ENCODE data around the gene PRKN.

Gene PRKN

DNA sequence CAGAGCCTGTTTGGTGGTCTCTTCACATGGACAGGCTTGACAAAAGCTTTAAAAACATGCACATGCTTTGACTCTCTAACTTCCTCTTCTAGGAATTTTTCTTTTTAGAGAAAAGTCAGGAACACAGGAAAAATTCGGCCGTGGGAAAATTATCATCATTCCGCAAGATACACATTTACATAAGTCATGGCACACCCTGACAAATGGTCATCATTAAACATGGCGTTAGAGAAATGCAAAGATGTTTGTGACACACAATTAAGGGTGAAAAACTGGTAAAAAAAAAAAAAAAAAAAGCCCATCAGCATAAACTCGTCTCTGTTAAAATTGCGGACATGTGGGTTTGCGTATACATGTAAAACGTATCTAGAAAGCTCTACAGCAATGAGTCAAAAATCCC lies 1319.5 kb downstream of the PRKN start:
- Histone ChIP-seq H3K9me3 (ENCODE audit: low read length) (no peaks in the 10 kb centered on the region), H3K27ac (ENCODE audit: low read depth, low read length) (no peak overlapping the region), H3K4me1 (ENCODE audit: insufficient read depth, low read length) (no peaks in the 10 kb centered on the region), H3K9ac (ENCODE audit: low read length) (no peak overlapping the region), H3K4me3 (ENCODE audit: low read depth in 1 of 2, low read length in 2 of 2) (no peak overlapping the region), H3K27me3 (ENCODE audit: control insufficient read depth in 1 of 2, insufficient read depth in 2 of 2, low read length in 2 of 2) (no peaks in the 10 kb centered on the region), H3K36me3 (ENCODE audit: insufficient read depth, low read length) (no peaks in the 10 kb centered on the region)

DNA sequence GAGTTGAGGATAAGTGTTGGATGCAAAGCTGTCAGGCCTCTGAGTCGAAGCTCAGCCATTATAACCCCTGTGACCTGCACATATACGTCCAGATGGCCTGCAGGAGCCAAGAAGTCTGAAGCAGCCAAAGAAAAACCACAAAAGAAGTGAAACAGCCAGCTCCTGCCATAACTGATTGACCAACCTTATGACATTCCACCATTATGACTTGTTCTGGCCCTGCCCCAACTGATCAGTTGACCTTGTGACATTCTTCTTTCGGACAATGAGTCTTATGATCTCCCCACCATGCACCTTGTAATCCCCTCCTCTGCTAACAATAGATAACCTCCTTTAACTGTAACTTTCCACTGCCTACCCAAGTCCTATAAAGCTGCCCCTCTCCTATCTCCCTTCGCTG lies 1320.0 kb downstream of the PRKN start:
- no peaks in the 10 kb centered on the region for H3K4me1 ChIP-seq (ENCODE audit: insufficient read depth, low read length)
- H3K27ac ChIP-seq (ENCODE audit: low read depth, low read length), result no peak overlapping the region
- no peaks in the 10 kb centered on the region for H3K27me3 ChIP-seq (ENCODE audit: control insufficient read depth in 1 of 2, insufficient read depth in 2 of 2, low read length in 2 of 2)
- H3K36me3 ChIP-seq (ENCODE audit: insufficient read depth, low read length), result no peaks in the 10 kb centered on the region
- no peak overlapping the region for H3K4me3 ChIP-seq (ENCODE audit: low read depth in 1 of 2, low read length in 2 of 2)
- no peak overlapping the region for H3K9ac ChIP-seq (ENCODE audit: low read length)
- H3K9me3 ChIP-seq (ENCODE audit: low read length), result no peaks in the 10 kb centered on the region

DNA sequence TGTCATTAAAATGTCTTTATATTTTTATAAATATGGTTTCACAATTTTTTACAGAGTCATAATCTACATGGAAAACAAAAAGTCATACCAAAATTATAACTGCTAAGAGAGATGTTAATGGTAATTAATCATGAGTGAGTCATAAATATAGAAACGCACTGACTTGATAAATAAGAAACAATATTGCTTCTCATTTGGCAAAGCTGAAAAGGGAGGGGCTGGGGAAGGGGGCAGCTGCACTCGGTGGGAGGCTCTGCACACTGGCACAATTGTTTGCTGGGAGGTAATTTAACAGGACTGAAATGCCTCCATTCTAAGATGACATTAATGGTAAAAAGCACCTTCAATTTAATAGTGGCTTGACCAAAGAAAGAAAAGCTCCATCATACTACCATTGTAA lies 1320.5 kb downstream of the PRKN start:
- H3K9me3 ChIP-seq (ENCODE audit: low read length), result no peaks in the 10 kb centered on the region
- no peaks in the 10 kb centered on the region for H3K36me3 ChIP-seq (ENCODE audit: insufficient read depth, low read length)
- no peak overlapping the region for H3K9ac ChIP-seq (ENCODE audit: low read length)
- no peaks in the 10 kb centered on the region for H3K4me1 ChIP-seq (ENCODE audit: insufficient read depth, low read length)
- no peak overlapping the region for H3K4me3 ChIP-seq (ENCODE audit: low read depth in 1 of 2, low read length in 2 of 2)
- no peaks in the 10 kb centered on the region for H3K27me3 ChIP-seq (ENCODE audit: control insufficient read depth in 1 of 2, insufficient read depth in 2 of 2, low read length in 2 of 2)
- no peak overlapping the region for H3K27ac ChIP-seq (ENCODE audit: low read depth, low read length)

DNA sequence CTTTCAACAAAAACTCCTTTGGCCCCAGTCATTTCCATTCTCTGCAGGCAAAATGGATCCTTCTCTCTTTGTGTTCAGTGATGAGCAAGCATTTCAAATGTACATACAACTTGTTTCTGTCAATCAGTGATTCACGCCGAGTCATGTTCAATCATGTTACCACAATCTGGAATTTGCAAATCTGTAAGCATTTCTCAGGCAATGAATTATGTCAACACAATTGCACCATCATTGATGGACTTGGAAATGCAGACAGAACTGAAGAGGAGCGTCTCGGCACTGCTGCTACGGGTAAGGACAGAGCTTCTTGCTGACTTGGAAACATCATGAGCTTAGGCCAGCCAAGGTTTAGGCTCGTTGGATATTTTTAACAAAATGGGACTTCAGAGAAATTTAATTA lies 1320.9 kb downstream of the PRKN start:
- Histone ChIP-seq H3K27ac (ENCODE audit: low read depth, low read length) (no peak overlapping the region), H3K4me3 (ENCODE audit: low read depth in 1 of 2, low read length in 2 of 2) (no peak overlapping the region), H3K27me3 (ENCODE audit: control insufficient read depth in 1 of 2, insufficient read depth in 2 of 2, low read length in 2 of 2) (no peaks in the 10 kb centered on the region), H3K36me3 (ENCODE audit: insufficient read depth, low read length) (no peaks in the 10 kb centered on the region), H3K9ac (ENCODE audit: low read length) (no peak overlapping the region), H3K9me3 (ENCODE audit: low read length) (no peaks in the 10 kb centered on the region), H3K4me1 (ENCODE audit: insufficient read depth, low read length) (no peaks in the 10 kb centered on the region)

DNA sequence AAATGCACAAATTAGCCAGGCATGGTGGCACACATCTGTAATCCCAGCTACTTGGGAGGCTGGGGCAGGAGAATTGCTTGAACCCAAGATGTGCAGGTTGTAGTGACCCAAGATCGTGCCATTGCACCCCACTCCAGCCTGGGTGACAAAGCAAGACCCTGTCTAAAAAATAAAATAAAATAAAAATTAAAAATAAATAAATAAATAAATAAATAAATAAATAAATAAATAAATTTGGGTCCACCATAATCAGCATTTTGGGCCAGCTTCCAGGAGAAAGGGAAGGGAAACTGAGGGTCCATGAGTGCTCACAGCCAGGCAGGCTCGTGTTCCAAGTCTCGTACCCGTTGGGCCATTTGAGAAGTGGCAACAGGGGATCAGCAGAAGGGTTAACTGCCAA lies 1322.1 kb downstream of the PRKN start:
- H3K27me3 ChIP-seq (ENCODE audit: control insufficient read depth in 1 of 2, insufficient read depth in 2 of 2, low read length in 2 of 2), result no peaks in the 10 kb centered on the region
- no peaks in the 10 kb centered on the region for H3K9me3 ChIP-seq (ENCODE audit: low read length)
- no peaks in the 10 kb centered on the region for H3K36me3 ChIP-seq (ENCODE audit: insufficient read depth, low read length)
- no peak overlapping the region for H3K27ac ChIP-seq (ENCODE audit: low read depth, low read length)
- H3K4me1 ChIP-seq (ENCODE audit: insufficient read depth, low read length), result no peaks in the 10 kb centered on the region
- H3K4me3 ChIP-seq (ENCODE audit: low read depth in 1 of 2, low read length in 2 of 2), result no peak overlapping the region
- no peak overlapping the region for H3K9ac ChIP-seq (ENCODE audit: low read length)

DNA sequence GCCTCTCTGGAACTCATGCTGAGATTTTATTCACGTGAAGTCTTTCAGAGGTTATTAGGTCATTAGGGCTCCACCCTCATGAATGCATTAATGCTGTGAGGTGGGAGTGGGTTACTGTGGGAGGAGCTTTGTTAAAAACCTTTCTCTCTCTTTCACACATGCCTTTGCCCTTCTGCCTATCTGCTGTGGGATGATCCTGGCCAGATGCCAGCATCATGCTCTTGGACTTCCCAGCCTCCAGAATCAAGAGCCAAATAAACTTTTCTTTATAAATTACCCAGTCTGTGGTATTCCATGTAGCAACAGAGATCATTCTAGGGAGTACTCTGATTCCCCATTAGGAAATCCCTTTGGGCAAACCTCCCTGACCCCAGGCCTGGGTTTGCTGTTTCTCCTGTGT lies 1323.8 kb downstream of the PRKN start:
- no peaks in the 10 kb centered on the region for H3K9me3 ChIP-seq (ENCODE audit: low read length)
- no peaks in the 10 kb centered on the region for H3K36me3 ChIP-seq (ENCODE audit: insufficient read depth, low read length)
- no peak overlapping the region for H3K9ac ChIP-seq (ENCODE audit: low read length)

DNA sequence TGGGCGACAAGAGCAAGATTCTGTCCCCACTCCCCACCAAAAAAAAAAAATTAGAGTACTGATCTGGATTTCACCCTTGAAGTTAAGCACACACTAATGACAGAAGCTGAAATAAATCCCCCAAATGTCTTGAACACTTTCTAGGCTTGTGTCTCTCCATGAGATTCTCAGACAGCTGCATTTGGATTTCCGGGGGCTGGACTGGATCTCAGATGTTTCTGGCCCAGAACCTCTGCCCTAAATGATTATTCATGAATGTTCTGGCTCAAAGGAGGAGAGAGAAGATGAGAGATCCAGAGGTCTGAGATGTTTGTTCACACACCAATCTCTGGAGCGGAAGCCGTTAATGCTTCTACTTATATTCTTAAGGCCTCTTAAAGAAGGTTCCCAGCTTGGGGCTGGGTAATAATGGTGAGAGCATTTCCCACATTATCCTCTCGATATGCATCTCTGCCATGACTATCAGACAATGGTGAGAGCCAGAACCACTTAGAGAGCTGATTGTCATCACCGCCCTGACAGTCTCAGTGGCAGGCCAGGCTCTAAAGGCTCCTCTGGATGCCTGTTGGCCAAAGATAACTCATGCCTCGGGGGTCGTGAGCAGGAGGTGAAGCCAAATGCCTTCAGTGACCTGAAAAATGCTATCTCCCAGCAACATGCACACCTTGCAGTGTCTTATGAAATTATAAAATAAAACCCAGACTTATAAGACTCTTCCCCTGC lies 1325.8 kb downstream of the PRKN start:
- no peaks in the 10 kb centered on the region for H3K9me3 ChIP-seq (ENCODE audit: low read length)
- H3K4me3 ChIP-seq (ENCODE audit: low read depth in 1 of 2, low read length in 2 of 2), result no peak overlapping the region

More for the DNA sequence above, 1323.8 kb downstream of the PRKN start:
- Histone ChIP-seq H3K4me3 (ENCODE audit: low read depth in 1 of 2, low read length in 2 of 2) (no peak overlapping the region), H3K27ac (ENCODE audit: low read depth, low read length) (no peak overlapping the region), H3K27me3 (ENCODE audit: control insufficient read depth in 1 of 2, insufficient read depth in 2 of 2, low read length in 2 of 2) (no peaks in the 10 kb centered on the region), H3K4me1 (ENCODE audit: insufficient read depth, low read length) (no peaks in the 10 kb centered on the region)

DNA sequence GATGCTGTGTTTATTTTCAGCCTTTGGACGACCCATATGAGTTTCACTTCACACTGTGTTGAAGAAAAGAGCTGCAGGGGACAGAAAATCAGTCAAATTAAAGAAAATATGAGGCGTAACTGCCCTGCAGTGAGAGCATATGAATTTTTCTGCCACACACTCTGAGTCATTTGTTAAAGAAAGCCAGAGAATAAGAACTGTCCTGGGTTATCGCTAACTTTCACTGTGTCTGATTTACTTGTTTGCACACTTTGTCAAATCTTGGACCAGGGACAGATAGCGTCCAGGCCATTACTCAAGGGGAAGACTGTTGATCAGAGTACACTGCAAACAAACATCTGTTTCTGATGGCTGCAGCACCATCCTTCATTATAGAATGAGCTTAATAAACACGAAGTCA lies 1326.9 kb downstream of the PRKN start:
- H3K9ac ChIP-seq (ENCODE audit: low read length), result no peak overlapping the region
- no peaks in the 10 kb centered on the region for H3K27me3 ChIP-seq (ENCODE audit: control insufficient read depth in 1 of 2, insufficient read depth in 2 of 2, low read length in 2 of 2)
- H3K4me3 ChIP-seq (ENCODE audit: low read depth in 1 of 2, low read length in 2 of 2), result no peak overlapping the region
- H3K9me3 ChIP-seq (ENCODE audit: low read length), result no peaks in the 10 kb centered on the region
- no peak overlapping the region for H3K27ac ChIP-seq (ENCODE audit: low read depth, low read length)
- H3K36me3 ChIP-seq (ENCODE audit: insufficient read depth, low read length), result no peaks in the 10 kb centered on the region
- H3K4me1 ChIP-seq (ENCODE audit: insufficient read depth, low read length), result no peaks in the 10 kb centered on the region

More for the DNA sequence above, 1325.8 kb downstream of the PRKN start:
- H3K27ac ChIP-seq (ENCODE audit: low read depth, low read length), result no peak overlapping the region
- H3K9ac ChIP-seq (ENCODE audit: low read length), result no peak overlapping the region
- H3K4me1 ChIP-seq (ENCODE audit: insufficient read depth, low read length), result no peaks in the 10 kb centered on the region
- no peaks in the 10 kb centered on the region for H3K36me3 ChIP-seq (ENCODE audit: insufficient read depth, low read length)
- no peaks in the 10 kb centered on the region for H3K27me3 ChIP-seq (ENCODE audit: control insufficient read depth in 1 of 2, insufficient read depth in 2 of 2, low read length in 2 of 2)

DNA sequence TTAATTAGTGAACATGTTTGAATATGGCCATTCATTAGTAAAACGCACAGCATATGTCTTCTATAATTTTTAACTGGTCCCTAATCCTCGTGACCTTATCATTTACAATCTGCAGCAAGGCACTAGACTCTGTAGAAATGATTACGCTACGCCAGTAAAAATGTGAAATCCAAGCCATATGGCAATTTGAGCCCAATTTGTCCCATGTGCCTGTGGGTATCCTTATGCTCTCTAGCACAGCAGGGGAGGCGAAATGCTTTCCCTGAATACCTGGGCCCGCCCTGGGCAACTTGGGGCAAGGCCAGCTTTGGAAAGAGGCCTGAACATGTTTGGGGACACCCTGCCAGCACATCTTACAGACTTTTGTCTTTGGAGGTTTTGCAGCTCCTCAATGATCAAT lies 1331.0 kb downstream of the PRKN start:
- no peaks in the 10 kb centered on the region for H3K9me3 ChIP-seq (ENCODE audit: low read length)
- no peak overlapping the region for H3K27ac ChIP-seq (ENCODE audit: low read depth, low read length)
- H3K36me3 ChIP-seq (ENCODE audit: insufficient read depth, low read length), result no peaks in the 10 kb centered on the region
- H3K4me3 ChIP-seq (ENCODE audit: low read depth in 1 of 2, low read length in 2 of 2), result no peak overlapping the region
- H3K27me3 ChIP-seq (ENCODE audit: control insufficient read depth in 1 of 2, insufficient read depth in 2 of 2, low read length in 2 of 2), result no peaks in the 10 kb centered on the region
- no peak overlapping the region for H3K9ac ChIP-seq (ENCODE audit: low read length)
- H3K4me1 ChIP-seq (ENCODE audit: insufficient read depth, low read length), result no peaks in the 10 kb centered on the region

DNA sequence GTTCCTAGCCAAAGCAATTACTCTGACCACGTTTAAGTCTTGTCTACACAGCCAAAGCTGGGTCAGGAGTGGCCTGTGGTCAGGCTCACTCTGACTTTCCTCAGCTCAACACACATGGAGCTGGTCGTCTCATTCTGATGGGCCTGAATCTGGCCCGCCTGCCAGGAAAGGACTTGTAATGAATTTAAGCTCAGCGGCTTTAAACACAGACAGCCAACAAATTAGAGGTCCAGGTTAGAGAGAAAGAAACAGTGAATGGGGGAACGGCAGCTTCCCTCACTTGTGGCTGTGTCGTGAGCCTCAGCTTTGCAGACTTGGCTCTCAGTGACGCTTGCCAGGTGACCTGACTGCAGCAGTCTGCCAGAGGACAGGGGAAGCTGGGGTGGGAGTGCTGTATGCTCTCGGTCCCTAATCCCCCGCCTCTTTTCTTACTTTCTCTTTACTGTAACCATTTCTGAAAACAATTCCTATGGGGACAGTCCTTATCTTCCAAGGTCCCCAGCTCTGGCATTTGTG lies 1331.8 kb downstream of the PRKN start:
- H3K4me3 ChIP-seq (ENCODE audit: low read depth in 1 of 2, low read length in 2 of 2), result no peak overlapping the region
- H3K9ac ChIP-seq (ENCODE audit: low read length), result no peak overlapping the region
- no peak overlapping the region for H3K27ac ChIP-seq (ENCODE audit: low read depth, low read length)
- H3K27me3 ChIP-seq (ENCODE audit: control insufficient read depth in 1 of 2, insufficient read depth in 2 of 2, low read length in 2 of 2), result no peaks in the 10 kb centered on the region
- no peaks in the 10 kb centered on the region for H3K36me3 ChIP-seq (ENCODE audit: insufficient read depth, low read length)
- no peaks in the 10 kb centered on the region for H3K4me1 ChIP-seq (ENCODE audit: insufficient read depth, low read length)
- no peaks in the 10 kb centered on the region for H3K9me3 ChIP-seq (ENCODE audit: low read length)

DNA sequence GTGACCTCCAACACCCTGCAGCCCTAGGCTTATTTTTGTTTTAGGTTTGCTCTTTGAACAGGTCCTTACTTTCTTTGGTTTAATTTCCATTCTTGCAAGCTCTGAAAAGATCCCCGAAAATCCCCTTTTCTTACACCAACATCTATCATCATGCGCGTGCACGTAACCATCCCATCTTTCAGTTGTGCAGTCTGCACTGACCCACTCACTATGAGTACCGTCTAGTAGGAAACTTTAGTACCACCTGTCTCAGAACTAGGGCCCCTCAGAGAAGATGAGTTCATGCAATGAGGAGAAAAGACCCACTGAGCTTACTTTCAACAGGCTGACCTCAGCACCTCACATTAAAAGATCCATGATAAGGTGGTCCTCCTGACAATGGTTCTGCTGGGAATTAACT lies 1333.1 kb downstream of the PRKN start:
- no peak overlapping the region for H3K27ac ChIP-seq (ENCODE audit: low read depth, low read length)
- H3K9me3 ChIP-seq (ENCODE audit: low read length), result no peaks in the 10 kb centered on the region
- H3K27me3 ChIP-seq (ENCODE audit: control insufficient read depth in 1 of 2, insufficient read depth in 2 of 2, low read length in 2 of 2), result no peaks in the 10 kb centered on the region
- no peak overlapping the region for H3K4me3 ChIP-seq (ENCODE audit: low read depth in 1 of 2, low read length in 2 of 2)
- H3K4me1 ChIP-seq (ENCODE audit: insufficient read depth, low read length), result no peaks in the 10 kb centered on the region
- H3K36me3 ChIP-seq (ENCODE audit: insufficient read depth, low read length), result no peaks in the 10 kb centered on the region
- H3K9ac ChIP-seq (ENCODE audit: low read length), result no peak overlapping the region

DNA sequence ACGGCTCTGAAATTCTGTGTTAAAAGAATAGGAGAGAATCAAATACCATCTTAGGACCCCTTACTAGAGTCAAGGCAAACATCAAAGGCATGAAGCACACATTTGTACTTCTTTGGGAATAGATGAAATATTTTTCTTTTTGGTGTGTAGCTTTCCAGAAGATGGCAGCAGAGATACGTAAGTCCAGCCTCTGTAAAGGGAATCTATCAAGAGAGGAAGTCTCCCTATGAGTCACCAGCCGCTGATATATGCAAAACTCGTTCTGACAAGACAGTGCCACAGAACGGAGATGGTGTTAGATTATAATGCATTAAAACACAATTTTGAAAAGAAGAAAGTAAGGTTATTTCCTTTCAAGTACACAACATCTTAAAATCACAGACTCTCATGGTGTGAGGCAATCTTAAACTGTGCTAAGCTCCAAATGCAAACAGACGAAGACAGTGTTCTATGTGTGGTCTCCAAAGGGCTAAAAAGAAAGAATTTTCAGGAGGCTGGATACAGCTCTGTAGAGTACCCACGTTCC lies 1333.7 kb downstream of the PRKN start:
- Histone ChIP-seq H3K9ac (ENCODE audit: low read length) (no peak overlapping the region), H3K4me3 (ENCODE audit: low read depth in 1 of 2, low read length in 2 of 2) (peak overlapping the region in 1 of 2 donors; percentile 15), H3K27ac (ENCODE audit: low read depth, low read length) (no peak overlapping the region), H3K4me1 (ENCODE audit: insufficient read depth, low read length) (no peaks in the 10 kb centered on the region), H3K27me3 (ENCODE audit: control insufficient read depth in 1 of 2, insufficient read depth in 2 of 2, low read length in 2 of 2) (no peaks in the 10 kb centered on the region), H3K9me3 (ENCODE audit: low read length) (no peaks in the 10 kb centered on the region), H3K36me3 (ENCODE audit: insufficient read depth, low read length) (no peaks in the 10 kb centered on the region)
